GM18502 (cell line): ENCODE data around the gene PALLD.

Source experiments
- ATAC-seq: cut with Tn5 transposase; IDR thresholded peaks from one replicate; pipeline ENCODE4 v1.9.1; 2021; ENCODE audit warnings: mild to moderate bottlenecking; ENCODE audit not compliant: unreplicated experiment, poor library complexity

The PALLD gene

GRCh38 chr4:168771251-168771650, 274.4 kb downstream of the PALLD start:
- no peak for ATAC-seq

DNA sequence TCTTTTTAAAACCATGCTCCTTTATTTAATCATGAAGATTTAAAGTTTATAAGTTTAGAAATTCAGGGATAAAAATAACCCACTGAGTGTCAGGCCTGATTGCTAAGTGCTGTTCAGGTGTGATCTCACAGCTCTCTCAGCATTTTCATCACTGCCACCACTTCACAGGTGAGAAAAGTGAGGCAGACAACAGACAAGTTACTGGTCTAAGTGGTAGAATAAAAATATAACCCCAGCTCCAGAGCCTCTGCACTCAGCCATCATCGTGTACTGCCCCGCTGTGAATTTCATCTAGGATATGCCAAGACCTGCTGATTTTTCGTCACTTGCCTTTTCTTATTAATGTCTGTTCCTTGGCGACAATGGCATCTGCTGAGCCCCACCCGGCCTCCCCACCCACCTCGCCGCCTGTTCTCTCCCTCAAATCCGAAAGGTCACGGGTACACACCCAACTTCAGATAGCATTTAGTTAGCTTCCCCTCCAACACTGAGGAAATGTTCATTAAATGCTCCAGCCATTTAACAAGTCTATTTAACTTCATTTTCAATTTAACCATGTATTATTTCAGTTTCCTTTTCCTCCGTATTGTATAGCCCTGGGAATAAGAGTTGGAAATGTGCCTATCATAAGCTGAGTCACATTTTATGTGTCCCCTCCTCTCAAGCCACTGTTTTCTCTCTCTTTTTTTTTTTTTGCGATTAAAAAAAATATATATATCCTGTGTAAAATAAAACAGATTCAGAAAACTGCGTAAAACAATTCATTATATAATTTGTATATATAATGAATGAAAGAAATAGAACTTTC, 276.7 kb downstream of the PALLD start:
- ATAC-seq, result no peak

GRCh38 chr4:168776382-168776781, 279.5 kb downstream of the PALLD start:
- ATAC-seq, result no peak

DNA sequence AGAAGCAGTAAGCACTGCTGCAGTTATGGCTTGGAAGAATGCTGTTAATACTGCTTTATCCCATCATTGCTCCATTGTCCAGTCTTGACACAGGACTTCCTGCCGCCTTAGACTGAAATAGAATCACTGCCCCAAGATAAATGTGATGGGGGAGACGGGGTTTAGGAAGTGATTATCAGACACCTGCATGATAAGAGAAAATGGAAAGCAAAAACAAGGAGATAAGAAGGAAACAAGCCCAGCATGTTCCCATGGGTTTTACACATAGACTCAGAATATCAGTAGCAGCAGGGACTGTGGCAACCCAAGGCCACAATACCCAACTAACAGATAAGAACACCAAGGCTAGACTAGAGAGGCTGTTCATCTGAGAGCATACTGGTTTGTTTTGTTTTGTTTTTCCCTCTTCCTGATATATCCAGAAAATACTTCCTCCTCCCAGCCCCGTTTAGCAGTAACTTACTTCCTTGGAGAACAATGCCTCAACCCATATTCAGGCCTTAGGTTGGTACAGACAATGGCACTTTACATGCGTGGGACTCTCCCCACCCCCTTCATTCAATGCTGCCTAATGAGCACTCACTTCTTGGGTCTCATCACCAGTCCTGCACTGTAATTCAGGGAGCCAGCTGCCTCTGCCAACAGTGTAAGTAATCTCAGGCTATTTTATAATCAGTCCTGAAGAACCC, 280.6 kb downstream of the PALLD start:
- no peak for ATAC-seq

DNA sequence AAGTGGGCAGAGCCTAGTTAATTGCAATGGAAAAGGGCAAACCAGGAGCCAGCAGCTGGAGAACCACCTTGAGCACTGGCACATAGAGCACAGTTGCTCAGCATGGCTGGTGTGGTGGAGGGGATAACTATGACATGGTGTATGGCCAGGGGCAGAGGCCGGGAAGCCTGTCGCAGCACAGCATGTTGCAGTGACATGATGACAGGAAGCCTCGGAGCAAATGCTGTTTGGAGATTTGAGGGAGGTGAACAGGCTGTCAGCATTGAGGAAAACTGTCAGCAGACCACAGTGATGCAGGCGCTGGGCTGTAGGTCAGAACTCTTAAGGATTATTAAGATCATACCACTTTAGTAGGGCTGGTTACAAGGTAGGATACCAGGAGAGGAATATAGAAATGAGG, 284.5 kb downstream of the PALLD start:
- no peak for ATAC-seq

- no peak for ATAC-seq
Measured at GRCh38 chr4:168781926-168782325, 285.1 kb downstream of the PALLD start.

GRCh38 chr4:168782439-168782838, 285.6 kb downstream of the PALLD start:
- no peak for ATAC-seq

DNA sequence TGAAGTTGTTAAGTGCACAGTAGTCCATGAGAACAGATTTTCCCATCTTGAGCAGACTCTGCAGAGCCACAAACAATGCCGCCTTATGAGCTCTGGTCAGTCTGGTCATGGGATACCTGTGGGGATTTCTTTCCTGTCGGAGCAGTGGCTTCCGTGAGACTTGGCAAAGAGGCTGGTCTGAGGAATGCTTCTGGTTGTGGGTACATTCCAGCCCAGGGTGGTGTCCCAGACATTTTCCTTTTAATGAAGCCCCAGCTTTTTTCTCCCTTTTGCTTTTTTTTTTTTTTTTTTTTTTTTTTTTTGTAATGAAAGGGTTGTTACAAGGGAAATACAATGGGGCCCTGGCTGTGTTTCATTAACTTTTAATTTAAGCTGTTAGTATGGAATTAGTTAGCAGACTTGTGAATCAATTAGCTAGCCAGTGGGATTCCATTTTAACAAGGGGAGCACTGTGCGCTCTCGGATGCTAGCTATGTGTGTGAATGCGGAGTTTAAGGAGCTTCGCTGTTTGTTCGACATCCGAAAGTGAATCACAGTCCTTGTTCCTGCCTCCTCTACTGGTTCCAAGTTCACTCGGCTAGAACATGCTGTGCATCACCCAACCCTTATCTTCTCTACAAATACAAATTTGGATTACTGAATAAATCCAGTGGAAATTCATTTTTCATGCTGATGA, 288.1 kb downstream of the PALLD start:
- no peak for ATAC-seq

DNA sequence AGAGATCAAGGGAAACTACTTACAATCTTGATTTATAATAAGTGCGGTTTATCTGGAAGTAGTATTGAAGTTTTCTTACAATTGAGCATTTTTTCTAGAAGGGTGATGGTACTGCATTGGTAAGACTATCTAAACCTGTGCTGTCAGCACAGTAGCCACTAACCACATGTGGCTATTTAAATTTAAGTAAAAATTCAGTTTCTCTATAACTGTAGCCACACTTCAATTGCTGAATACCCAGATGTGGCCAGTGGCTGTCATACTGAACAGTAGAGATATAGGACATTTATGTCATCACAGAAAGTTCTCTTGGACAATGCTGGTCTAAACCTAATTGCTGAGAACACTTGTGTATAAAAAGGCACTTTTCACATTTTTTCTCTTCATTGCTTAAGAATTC, 290.5 kb downstream of the PALLD start:
- no peak for ATAC-seq

DNA sequence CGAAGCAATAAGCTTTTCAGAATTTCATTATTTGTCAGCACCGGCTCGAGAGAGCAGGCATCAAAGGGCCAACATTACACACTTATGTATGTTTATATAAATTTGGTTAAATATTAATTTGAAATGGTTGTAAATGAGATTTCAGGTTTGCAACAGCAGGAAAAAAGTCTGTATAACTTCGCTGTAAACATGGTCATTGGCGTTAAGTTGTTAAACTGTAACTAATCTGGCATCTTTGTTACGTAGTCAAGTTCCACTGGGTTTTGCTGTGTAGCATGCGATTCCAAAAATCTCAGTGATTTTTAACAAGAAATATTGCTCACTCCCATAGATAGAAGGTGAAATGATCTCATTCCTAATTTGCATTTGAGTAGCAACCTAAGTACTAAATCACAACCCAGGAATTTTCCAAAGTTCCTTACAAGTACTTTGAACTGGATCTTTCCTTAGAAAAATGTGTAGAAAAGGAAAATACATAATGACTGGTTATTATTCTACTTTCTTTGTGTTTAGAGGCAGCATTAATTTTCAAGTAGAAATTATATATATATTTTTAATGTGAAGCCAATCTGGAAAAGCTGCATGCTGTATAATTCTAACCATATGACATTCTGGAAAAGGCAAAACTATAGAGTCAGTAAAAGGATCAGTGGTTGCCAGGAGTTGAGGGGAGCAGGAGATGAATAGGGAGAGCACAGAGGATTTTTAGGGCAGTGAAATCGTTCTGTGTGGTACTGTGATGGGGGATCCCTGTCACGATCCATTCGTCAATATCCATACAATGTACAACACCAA, 291.1 kb downstream of the PALLD start:
- ATAC-seq, result no peak

DNA sequence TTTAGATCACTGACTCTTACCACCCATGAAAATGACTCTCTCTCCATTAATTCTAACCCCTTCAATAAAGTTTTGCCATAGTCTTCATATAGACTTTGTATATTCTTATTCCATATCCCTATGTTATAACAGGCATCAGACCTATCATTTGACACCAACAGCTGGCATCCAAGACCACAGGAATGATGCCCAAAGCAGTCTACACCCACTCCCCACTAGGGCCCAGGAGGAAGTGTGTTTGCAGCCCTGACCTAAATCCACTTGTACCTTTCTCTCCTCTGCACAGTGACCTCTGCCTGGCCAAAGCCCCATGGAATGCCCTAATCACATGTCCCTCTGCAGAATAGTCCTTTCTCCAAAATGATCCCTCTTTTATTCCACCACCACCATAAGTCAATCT, 294.0 kb downstream of the PALLD start:
- ATAC-seq, result no peak

GRCh38 chr4:168791376-168791775, 294.5 kb downstream of the PALLD start:
- ATAC-seq, result no peak

GRCh38 chr4:168793542-168793941, 296.7 kb downstream of the PALLD start:
- ATAC-seq, result no peak

DNA sequence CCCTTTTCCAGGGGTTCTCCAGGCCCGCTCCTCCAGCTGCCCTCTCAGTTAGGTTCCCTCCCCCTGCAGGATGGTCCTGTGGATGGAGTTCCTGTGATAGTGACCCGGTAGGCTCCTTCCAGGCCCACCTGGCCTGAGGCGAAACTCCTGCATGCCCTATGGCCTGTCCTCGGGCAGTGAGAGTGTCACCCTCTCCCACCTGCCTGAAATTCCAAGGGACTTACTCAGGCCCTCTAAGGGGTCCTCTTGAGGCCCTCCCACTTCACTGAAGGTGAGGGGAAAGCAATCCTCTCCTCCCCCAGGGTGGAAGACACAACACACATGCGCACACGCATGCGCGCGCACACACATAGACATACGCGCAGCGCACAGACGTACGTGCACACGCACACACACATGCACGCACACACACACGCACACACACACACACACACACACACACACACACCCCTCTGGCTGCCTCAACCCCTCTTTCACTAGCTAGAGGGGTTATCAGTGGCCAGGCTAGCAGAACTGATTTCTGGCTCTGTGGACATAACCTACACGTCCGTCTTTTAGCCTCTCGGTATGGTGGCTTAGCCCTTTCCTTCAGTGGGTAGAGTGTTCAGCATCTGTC, 297.3 kb downstream of the PALLD start:
- ATAC-seq, result no peak

- ATAC-seq, result no peak
Measured at GRCh38 chr4:168794881-168795280, 298.0 kb downstream of the PALLD start.

- ATAC-seq, result no peak
Measured at GRCh38 chr4:168795346-168795745, 298.5 kb downstream of the PALLD start.

- no peak for ATAC-seq
Measured at GRCh38 chr4:168796362-168797106, 299.7 kb downstream of the PALLD start.

DNA sequence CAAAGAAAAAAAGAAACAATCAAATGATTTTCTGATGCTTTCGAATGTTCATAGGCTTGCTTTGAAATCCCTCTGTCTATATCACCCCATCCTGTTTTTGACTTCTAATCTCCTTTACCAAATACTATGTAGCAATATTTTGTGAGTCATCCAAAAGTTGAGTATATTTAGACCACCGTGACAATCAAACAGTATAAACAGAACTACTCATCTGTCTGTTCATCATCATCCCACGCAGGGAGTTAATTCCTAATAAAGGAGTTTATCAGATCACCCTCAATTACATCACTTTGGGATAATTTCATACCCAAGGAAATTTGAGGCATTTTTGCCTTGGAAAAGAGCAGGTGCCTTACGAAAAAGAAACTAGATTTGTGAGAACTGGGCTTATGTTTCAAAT, 300.3 kb downstream of the PALLD start:
- no peak for ATAC-seq

DNA sequence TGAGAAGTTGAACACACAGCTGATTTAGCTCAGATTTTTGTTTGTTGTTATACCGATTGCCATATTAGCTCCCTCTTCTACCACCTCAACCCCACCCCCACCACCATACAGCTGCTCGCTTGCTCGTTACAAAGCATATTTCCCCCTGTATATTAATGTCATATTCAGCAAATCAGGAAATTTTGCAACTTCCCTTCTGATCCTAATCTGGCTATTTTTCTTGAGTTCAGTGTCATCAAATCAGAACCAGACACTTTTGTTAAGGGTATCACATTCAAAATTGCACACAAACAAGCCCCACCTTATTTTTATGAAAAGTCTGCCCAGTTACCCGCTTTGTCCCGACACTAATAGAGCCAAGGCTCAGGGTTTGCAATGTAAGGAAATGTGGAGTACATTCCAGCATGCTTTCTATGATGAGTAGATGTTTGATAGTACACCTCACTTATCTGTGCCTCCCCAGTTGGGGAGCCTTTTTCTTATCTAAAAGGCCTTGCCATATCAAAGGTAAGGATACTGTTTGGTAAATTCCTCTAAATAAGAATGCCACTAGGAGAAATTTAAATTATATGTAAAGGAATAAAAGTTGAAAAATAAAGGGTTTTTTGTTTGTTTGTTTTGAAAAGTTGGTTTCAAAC, 301.0 kb downstream of the PALLD start:
- ATAC-seq, result no peak
